HG02759 (cell line): Measurements from ENCODE around the gene ARPC1A.
"Not testable (repeated sequence)": the region's sequence is repeated elsewhere in the genome, so short reads cannot be mapped to it uniquely, and the experiment has no call there.

ENCODE experiments used
- ATAC-seq: cut with Tn5 transposase; IDR thresholded peaks from one replicate; pipeline ENCODE4 v1.9.1; 2021; ENCODE audit warnings: mild to moderate bottlenecking, moderate library complexity; ENCODE audit not compliant: unreplicated experiment

The ARPC1A gene

DNA sequence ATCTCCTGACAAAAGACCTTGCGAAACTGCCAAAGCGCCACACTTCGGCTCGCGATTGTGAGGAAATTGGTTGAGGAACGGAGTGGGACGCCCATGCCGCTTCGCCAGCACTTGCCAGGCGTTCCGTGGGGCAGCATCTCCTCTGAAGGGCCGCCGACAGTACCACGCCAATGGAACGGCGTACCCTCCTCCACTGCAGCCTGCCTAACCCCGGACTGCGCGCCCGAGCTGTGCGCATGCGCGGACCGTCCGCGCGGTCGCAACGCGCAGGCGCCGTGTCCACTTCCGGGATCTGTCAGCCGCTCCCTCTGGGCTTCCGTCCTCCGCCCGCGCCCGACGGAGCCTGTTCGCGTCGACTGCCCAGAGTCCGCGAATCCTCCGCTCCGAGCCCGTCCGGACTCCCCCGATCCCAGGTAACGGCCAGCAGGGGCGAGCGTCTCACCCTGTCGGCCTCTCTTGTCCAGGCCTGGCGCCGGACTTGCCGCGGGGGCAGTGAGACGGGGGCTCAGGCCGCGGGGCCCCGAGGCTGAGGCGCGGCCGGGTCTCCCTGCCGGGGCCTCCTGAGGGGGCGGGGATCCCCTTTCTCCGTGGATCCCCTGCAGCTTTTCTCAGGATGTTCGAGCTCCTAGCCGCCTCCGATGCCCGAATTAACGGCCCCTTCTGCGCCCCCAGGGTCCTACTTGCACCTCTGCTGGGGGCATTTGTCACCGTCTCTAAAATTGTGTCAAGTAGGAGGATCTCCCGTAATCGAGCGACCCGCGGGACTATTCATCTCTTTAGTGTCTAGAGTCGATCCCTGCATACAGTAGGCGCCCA lies at the start of gene ARPC1A:
Gene ARPC1A (plus strand): TSS at position 307 of the 816 bp plus-strand sequence. CDS start 7,456 bp downstream, outside the sequence.
- peak; percentile 89 for ATAC-seq

- no peak for ATAC-seq
Measured at GRCh38 chr7:99278180-99278579, 47.5 kb upstream of the ARPC1A start.

- not testable (repeated sequence) for ATAC-seq
Measured at GRCh38 chr7:99284165-99284564, 41.5 kb upstream of the ARPC1A start.

GRCh38 chr7:99287779-99288534 lies 37.7 kb upstream of the ARPC1A start:
- ATAC-seq: no peak

- ATAC-seq: no peak
Measured at GRCh38 chr7:99289185-99289584, 36.5 kb upstream of the ARPC1A start.

GRCh38 chr7:99290148-99290547 lies 35.5 kb upstream of the ARPC1A start:
- ATAC-seq: not testable (repeated sequence)

GRCh38 chr7:99290980-99291607 lies 34.6 kb upstream of the ARPC1A start:
- ATAC-seq: no peak

- no peak for ATAC-seq
Measured at GRCh38 chr7:99292127-99292526, 33.6 kb upstream of the ARPC1A start.

DNA sequence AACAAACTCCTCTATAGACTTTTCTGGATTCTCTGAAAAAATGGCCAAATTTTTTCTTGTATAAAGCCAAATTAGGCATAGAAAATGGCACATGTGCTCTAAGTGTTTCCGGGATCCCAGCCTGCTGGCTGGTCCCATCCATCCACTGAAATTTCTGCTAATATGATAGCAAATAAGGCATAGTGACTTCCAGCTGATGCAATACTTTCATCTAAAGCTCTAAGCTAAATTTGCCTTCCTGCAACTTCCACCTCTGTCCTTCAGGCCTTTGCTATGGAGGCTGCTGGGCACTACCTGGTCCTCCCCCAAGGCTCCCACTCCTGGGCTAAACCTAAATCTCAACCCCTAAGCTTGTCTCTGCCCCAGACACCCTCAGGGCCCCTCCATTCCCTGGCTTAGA lies 32.5 kb upstream of the ARPC1A start:
- no peak for ATAC-seq

DNA sequence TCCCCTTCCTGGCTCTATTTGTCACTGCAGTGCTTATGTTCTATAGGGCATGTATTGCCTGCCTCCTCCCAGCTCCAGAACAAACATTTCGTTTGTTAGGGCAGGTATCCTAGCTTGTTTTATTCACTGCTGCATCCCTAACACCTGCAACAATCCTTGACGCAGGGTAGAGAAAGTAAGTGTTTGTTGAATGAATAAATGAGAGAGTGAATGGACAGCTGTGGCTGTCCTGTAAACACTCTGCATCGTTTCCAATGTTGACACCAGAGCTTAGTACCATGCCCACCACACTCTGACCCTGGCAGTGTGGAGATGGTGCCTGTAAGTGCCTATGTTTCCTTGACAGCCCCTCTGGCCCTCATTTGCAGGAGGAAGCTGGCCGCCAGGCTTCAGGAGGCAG lies 32.0 kb upstream of the ARPC1A start:
- no peak for ATAC-seq

DNA sequence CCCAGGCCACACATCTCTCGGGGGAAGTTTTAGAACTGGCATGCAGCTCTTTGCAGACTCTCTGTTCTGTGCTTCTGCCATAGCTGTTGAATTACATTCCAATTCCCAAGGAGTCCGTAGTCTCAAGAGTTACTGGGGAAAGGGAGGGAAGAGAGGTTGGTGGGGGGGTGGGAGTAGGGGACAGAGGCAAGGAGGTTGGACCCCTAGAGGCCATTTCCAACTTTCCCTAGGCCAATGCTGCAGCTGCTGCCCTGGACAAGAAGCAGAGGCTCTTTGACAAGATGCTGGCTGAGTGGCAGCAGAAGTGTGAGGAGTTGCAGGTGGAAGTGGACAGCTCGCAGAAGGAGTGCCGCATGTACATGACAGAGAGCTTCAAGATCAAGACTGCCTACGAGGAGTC lies 29.2 kb upstream of the ARPC1A start:
- no peak for ATAC-seq

GRCh38 chr7:99301496-99301895 lies 24.2 kb upstream of the ARPC1A start:
- no peak for ATAC-seq

DNA sequence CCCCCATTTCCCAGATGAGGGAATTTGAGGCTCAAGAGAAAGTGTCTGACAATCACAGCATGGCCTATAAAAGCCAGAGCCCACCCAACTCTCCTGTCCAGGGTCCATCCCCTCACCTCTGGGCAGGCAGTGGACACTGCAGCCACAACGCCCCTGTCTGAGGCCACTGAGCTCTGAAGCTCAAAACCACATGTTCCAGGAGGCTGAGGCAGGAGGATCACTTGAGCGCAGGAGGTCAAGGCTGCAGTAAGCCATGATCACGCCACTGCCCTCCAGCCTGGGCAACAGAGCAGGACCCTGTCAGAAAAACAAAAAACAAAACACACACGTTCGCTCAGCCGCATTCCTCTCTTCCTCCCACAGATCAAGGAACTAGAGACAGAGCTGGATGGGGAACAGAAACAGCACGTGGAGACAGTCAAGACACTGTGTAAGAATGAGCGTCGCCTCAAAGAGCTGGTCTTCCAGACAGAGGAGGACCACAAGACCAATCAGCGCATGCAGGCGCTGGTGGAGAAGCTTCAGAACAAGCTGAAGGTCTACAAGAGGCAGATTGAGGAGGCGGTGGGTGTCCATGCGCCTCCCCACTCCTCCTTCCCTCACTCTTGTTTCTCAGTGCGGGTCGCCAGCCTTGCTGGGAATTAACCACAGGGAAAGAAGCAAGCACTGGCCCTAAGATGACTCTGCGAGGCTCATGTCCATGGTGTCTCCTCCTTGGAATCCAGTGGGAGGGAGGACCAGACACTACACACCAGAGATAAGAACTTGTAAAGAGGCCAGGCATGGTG lies 20.0 kb upstream of the ARPC1A start:
- no peak for ATAC-seq

GRCh38 chr7:99308461-99309074 lies 17.1 kb upstream of the ARPC1A start:
- no peak for ATAC-seq

- no peak for ATAC-seq
Measured at GRCh38 chr7:99309111-99309510, 16.6 kb upstream of the ARPC1A start.

GRCh38 chr7:99310004-99310403 lies 15.7 kb upstream of the ARPC1A start:
- no peak for ATAC-seq

- ATAC-seq: no peak
Measured at GRCh38 chr7:99311702-99312101, 14.0 kb upstream of the ARPC1A start.

DNA sequence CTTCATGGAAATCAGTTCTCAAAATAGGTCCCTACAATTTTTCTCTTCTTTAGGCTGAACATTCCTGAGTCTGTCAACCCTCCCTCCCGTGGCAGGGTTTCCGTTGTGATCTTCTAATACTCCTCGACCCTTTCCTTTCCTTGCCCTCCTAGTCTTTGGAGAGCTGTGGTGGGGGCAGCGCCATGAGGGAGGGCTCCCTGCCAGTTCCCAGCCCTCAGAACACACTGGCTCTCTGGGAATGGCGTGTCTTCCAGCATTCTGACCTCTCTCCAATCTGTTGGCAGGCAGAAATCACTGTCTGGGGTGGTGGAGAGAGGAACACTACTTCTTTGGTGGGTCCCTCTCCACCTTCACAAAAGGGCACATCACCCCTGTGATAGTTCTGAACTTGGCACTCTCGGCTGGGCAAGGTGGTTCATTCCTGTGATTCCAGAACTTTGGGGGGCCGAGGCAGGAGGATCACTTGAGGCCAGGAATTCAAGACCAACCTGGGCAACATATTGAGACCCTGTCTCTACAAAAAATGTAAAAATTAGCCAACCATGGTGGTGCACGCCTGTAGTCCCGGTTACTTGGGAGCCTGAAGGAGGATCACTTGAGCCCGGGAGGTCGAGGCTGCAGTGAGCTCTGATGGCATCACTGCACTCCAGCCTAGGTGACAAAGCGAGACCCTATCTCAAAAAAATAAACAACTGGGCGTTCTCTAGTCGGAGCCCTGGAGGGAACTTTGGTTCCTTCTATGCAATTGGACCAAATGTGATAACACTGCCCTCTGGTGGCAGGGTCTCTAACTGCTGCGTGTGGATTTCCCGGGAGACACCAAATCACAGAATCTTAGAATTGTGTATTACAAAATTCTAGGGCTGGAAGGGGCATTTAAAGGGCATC lies 13.1 kb upstream of the ARPC1A start:
- no peak for ATAC-seq

DNA sequence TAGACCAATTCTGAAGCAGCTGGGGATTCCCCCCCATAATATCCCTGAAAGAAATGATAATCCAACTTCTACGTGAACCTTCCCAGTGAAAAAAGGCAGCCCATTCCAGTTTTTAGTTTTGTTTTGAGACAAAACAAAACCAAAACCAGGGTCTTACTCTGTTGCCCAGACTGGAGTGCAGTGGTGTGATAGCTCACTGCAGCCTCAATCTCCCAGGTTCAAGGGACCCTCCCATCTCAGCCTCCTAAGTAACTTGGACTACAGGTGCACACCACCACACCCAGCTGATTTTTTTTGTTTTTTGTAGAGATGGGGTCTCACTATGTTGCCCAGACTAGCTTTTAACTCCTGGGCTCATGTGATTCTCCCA lies 12.5 kb upstream of the ARPC1A start:
- ATAC-seq: no peak

- ATAC-seq: no peak
Measured at GRCh38 chr7:99314504-99314903, 11.2 kb upstream of the ARPC1A start.
